GM20431 (cell line): ENCODE measurements around the gene QSOX1.

ENCODE experiments used
- in situ Hi-C: fragments of 300-500 bp; cut with MseI, MboI; formaldehyde crosslinking; loops from one replicate; pipeline ENCODE4 v1.15.0; 2020; ENCODE audit warnings: low sequenced_read_pairs; ENCODE audit not compliant: unreplicated experiment

QSOX1 gene

DNA sequence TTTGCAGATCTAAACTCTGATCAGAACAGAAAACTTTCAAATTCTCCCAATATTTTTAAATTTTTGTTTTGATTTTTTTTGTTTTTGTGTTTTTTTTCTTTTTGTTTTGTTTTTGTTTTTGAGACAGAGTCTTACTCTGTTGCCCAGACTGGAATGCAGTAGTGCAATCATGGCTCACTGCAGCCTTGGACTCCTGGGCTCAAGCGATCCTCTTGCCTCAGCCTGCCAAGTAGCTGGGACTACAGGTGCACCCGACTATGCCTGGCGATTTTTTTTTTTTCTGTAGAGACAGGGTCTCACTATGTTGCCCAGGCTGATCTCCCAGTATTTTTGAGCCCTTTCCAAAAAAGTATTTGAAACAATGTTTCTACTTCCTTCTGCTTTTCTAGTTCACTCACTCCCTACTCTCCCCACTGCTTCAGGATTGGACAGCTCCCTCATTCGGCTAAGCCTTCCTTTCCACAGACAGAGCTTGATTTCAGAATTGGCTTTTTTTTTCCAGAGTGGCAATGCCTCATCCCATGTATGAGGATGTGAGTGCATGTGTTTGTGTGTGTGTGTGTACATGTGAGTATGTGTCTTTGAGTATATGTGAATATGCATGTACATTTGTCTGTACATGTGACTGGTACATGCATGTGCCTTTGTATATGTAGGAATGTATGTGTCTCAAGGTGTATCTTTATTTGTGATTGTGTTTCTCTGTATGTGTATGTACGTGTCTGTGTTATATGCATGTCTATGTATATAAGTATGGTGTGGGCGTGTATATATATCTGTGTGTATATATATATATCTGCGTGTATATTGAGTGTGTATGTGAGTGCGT, 87.3 kb downstream of the QSOX1 start:
- in situ Hi-C loops = no loop called here

DNA sequence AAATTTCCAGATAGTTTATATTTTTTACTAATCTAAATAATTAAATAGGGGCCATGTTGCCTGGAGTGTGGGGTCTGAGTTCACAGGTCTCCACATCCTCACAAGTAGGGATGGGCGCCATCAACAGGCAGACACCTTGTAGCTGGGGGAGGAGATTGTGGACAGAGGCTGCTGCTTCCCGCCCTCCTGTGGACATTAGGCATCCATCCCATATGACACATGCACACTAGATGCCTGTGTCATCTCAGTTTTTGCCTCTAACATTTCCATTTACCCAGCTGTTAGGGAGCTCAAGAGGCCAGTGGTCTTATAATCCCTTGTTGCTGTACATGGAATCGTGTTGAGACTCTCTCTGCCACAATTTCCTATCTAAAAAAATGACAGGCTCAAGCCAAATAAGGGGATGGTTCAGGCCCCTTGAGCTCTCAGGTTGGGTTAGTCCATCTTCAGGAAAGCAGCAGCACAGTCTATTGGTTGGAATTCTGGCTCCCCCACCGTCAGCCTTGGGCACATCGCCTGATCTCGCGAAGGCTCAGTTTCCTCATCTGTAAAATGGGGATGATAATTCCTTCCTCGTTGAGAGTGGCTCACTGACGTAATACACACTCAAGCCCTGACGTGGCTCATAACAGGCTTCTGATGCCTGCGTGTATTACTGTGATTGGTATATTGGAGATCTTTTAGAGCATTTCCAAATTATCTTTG, 89.0 kb downstream of the QSOX1 start:
- in situ Hi-C loops = no loop called here

DNA sequence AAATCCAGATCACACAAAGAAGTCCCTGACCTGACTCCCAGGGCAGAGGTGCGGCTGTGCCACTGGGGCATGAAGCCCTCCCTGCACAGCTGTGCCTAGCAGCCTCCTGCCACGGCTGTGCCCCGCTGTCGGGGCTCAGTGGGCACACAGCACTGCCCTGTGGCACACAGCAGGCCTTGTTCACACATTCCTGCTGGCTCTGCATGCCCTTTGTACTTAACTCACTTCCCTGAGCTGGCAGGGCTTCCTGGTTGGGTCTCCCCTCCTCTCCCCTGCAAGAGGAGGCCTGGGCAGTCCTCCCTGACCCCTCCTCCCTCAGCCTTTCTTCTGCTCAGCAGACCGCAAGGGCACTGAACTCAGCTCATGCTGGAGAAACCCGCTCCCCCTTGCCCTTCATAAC, 90.2 kb downstream of the QSOX1 start:
- in situ Hi-C loops = no loop called here

DNA sequence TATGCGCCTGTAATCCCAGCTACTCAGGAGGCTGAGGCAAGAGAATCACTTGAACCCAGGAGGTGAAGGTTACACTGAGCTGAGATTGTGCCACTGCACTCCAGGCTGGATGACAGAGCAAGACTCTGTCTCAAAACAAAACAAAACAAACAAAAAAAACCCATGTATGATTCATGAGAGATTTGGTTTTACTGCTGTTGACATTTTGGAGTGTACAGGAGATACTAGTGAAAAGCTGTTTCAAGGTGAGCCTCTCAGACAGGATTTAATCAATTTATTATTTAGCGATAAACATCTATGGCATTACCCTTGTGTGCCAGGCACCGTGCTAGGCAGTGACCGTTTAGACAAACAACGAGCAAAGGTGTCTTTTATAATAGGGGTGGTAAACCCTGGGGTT, 91.9 kb downstream of the QSOX1 start:
- in situ Hi-C loops = no loop called here

DNA sequence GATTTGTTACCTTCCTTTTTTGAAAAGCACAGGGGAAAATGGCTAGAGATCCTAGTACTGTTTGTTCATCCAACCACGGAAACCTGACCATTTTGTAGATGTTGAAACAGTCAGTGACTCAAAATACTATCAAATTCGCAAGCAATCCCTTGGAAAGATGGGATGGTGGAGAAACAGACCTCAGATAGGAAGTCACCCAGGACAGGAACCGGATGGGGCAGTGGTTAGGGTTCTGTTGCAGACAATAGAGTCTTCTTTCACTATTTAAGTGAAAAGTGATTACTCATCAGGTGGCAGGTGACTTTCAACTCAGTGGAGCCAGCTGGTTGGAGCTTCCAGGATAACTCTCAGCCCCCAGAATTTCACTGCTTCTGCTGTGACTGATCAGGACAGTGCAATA, 92.4 kb downstream of the QSOX1 start:
- in situ Hi-C loops = no loop called here

DNA sequence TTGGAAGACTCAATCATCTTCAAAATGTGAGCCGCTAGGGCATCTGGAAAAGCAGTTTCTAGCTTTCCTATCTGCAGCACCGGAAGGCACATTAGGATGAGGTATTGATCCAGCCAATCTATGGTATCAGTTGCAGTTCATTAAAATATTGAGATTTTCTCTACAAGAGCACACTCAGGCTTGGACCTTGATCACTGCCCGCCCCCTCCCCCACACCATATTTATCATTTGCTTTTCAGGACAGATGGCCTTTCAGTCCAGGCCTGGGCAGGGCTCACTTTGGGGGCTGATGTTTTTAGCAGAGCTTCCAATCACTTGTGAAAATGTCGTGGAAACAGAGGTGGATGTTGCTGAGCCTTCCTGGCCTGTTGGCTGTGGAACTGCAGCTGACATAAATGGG, 92.9 kb downstream of the QSOX1 start:
- in situ Hi-C loops = no loop called here

DNA sequence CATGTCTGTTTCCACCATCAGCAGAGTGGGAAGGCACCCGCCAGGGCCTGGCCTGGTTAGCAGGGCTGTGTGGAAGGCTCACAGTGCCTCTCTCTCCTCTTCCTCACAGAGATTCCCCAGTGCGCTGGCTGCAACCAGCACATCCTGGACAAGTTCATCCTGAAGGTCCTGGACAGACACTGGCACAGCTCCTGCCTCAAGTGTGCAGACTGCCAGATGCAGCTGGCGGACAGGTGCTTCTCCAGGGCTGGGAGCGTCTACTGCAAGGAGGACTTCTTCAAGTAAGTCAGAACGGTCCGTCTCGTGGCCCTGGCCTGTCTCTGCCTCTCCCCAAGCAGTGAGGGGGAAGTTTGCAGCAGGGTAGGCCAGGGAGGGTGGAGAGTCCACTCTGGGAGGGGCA, 93.5 kb downstream of the QSOX1 start:
- in situ Hi-C loops = no loop called here

DNA sequence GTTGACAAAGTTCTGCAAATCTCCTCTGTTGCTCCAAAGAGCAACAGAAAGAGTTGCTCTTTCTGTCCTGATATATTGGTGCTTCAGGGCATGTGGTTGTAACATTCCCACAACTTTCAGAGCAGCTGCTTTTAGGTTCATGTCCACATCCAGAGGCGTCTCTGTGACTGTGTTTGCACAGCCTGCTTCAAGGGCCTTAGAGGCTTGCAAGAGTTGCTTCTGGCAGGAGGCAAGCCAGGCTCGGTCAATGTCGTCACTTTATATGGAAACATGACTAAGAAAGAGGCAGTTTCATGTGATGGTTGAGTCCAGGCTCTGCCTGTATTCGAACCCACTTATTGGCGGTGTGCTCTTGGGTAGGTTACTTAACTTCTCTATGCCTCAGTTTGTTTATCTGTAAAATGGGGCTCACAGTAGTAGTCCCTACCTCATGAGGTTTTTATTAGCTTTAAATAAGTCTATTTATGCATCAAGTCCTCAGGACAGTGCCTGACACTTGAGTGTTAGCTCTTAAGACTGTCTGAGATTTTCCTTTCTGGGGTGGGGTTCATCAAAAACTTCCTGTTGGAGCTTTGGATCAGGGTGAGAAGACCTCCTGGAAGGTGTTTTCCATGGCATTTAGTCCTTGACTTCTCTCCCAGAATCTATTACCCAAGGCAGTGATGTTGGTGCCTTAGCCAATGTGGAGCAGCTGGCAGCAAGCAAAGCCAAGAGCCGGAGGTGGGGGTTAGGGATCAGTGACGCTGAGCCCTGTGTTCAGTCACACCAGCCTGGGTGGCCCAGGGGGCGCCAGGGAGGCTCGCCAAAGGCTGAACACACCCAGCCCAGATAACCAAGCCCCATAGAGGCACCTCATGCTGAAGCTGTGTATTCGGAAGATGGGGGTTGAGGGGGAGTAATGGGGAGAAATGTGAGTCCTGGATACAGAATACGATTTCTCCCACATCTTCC, 94.3 kb downstream of the QSOX1 start:
- in situ Hi-C loops = no loop called here

DNA sequence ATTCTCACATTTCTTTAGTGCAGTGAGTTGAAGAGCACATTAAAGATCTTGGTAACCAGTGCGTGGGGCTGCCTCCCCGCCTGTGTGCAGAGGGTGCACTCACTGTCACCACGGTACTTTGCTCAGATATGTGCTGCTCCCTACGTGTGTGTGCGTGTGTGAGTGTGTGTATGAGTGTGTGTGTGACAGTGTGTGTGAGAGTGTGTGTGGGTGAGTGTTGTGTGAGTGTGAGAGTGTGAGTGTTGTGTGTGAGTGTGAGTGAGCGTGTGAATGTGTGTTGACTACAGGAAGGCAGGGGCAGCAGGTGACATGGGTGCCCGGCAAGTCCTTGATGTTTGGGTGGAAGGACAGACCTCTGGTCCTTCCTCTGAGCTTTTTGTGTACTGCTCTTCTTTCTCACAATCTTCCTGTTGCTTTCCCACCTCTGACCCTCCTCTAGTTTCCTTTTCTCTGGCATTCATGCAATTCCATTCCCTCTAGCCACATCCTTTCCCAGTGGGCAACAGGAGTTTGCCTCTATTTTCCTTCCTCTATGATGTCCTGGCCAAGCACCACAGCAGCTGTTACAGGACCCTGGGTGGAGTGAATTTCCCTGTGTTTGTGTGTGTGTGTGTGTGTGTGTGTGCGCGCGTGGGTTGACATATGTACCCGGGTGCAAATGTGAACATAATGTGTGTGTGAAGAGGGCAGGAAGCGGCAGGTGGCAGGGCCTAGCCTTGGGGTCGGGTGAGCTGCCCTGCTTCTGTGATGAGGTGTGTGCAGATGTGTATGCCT, 95.2 kb downstream of the QSOX1 start:
- in situ Hi-C loops = loop anchor here (10.0 kb wide), 1 partner anchor 235 kb away; no protein-coding TSS in a partner anchor

DNA sequence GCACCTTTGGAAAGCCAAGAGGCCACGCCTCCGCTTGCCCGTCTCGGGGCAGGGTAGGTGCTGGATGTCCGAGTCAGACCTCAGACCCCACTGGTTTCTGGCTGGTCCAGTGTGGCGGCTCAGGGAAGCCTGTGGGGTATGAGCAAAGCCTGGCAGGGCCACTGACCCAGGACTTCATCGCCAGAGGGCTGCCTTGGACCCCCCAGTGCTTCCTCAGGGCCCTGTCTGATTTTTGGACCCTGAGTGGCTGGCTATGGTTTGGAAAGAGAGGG, 95.8 kb downstream of the QSOX1 start:
- in situ Hi-C loops = loop anchor here (10.0 kb wide), 1 partner anchor 234 kb away; no protein-coding TSS in a partner anchor

DNA sequence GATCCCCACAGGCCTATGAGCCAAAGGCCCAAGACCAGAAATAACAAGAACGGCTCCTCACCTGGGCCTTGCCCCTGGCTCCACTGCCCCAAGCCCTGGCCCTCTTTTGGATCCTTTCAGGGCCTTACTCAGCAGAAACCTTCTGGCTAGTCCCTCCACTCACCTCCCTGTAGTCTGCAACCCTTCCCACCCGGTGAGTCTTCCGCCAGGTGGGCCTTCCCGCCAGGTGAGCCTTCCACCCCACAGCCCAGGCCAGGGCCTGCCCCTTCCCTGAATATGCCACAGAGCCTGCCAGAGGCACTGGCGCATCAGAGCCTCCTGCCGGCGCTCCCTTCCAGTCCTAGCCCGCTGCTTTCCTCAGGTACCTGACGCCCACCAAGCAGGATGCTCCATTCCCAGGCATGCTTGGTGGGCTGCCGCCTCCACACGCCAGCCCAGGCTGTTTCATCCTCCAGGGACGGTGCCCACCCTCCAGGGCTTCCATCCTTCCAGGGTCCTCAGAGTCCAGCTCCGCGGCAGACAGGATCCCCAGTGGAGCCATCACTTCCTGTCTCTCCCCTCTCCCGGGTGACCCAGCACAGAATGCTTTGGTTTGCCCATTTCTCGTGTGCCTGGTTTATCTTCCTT, 96.3 kb downstream of the QSOX1 start:
- in situ Hi-C loops = loop anchor here (10.0 kb wide), 1 partner anchor 234 kb away; no protein-coding TSS in a partner anchor

DNA sequence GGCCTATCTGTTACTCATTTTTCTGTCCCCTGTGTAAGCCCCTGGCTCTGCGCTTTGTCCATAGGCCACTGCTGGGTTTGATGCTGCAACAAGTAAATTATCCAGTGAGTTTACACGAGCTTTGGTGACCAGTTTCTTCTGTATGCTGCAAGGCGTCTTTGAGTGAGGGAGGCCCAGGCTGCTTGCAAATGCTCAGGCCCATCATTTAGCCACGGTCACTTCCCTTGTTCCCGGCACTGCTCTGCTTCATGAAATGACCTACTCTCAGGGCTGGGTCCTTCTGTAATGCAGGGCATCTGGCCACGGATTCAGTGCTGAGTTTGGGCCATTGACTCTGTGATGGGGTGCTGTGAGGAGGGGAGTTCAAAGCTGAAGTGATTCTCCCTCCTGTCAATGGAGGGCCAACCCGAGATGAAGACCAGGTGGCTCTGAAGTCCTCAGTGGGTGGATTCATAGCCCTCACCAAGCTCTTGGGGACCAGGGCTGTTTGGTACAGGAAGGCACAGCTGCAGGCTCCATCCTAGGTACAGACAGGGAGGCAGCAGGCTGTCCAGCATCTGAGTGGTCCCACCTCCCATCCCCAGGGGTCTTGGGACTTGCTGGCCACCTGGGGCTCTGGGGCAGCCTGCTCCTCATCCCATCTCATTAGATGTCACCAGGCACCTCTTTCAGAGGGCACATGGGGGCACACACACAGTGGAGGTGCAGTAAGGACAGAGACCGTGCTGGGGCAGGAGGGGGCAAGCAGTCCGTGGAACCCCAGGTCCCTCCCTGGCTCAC, 97.0 kb downstream of the QSOX1 start:
- in situ Hi-C loops = loop anchor here (10.0 kb wide), 1 partner anchor 233 kb away; no protein-coding TSS in a partner anchor

DNA sequence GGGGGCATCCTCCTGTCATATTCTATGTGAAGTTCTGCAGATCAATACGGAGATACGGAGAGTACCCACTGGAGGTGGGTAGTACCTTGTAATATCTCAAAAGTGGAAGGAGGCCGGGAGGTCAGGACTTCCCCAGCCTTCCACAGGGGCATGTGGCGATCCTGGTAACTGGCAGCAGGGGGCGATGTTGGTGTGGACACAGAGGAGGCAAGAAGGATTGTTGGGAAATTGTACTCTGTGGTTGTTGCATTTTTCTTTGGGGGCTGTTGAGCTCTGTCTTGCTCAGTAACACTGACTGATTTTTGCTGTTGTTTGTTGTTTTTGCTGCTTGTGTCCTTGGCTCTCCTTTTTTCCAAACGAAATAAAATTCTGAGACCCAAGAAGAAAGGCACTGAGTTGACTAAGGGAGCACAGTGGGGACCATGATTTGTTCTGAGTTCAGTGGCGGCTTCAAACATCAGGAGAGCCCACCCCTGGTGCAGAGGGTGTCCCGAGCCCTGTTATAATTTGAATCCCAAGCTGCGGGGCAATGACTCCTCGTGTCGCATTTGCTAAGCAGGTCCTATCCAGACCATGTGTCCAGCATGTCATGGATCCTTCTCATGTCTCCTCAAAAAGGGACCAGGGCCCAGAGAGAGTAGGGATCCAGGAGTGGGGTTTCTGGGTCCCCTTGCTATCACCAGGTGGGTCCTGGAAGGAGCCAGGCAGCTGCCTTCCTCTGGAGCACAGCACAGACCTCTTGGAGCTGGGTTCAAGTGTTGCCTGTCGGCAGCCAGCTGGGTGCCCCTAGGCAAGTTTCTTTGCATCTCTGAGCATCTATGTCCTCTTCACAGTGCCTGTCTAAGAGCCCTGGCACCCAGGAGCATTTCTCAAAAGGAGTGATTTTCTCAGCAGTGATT, 98.2 kb downstream of the QSOX1 start:
- in situ Hi-C loops = loop anchor here (10.0 kb wide), 1 partner anchor 232 kb away; no protein-coding TSS in a partner anchor
